ENCODE measurements around the gene VSIG2.

The VSIG2 gene

GRCh38 chr11:124722176-124722575 lies 29.9 kb downstream of the VSIG2 start:
- no peak for DNase-seq (ENCODE audit: low read depth)

- no peak for DNase-seq (ENCODE audit: low read depth)
Observed at GRCh38 chr11:124719534-124719933, 32.5 kb downstream of the VSIG2 start.

GRCh38 chr11:124718801-124719200 lies 33.3 kb downstream of the VSIG2 start:
- no peak for DNase-seq (ENCODE audit: low read depth)

- DNase-seq (ENCODE audit: low read depth), result no peak
Observed at GRCh38 chr11:124717786-124718651, 34.0 kb downstream of the VSIG2 start.

GRCh38 chr11:124717421-124717785 lies 34.7 kb downstream of the VSIG2 start:
- DNase-seq (ENCODE audit: low read depth), result no peak

- no peak for DNase-seq (ENCODE audit: low read depth)
Observed at GRCh38 chr11:124716591-124716990, 35.5 kb downstream of the VSIG2 start.

GRCh38 chr11:124712392-124712791 lies 39.7 kb downstream of the VSIG2 start:
- no peak for DNase-seq (ENCODE audit: low read depth)

GRCh38 chr11:124707829-124708228 lies 44.2 kb downstream of the VSIG2 start:
- DNase-seq (ENCODE audit: low read depth), result no peak

- DNase-seq (ENCODE audit: low read depth), result no peak
Observed at GRCh38 chr11:124700028-124700427, 52.0 kb downstream of the VSIG2 start.

GRCh38 chr11:124699547-124699946 lies 52.5 kb downstream of the VSIG2 start:
- DNase-seq (ENCODE audit: low read depth), result no peak
